Measurements from ENCODE around the gene MACROD2.

- TF ChIP-seq CTCF (conservative IDR thresholded peaks at IDR 0.05; ENCODE audit: low read depth, low read length) (no peak), EZH2 (IDR thresholded peaks at IDR 0.05; ENCODE audit: borderline replicate concordance, low read depth, low read length, poor library complexity, severe bottlenecking) (no peak)
These were observed 1809.8 kb downstream of the MACROD2 start for GRCh38 chr20:15805154-15805553.
